Measurements from ENCODE around the gene TUBB3.

The TUBB3 gene

DNA sequence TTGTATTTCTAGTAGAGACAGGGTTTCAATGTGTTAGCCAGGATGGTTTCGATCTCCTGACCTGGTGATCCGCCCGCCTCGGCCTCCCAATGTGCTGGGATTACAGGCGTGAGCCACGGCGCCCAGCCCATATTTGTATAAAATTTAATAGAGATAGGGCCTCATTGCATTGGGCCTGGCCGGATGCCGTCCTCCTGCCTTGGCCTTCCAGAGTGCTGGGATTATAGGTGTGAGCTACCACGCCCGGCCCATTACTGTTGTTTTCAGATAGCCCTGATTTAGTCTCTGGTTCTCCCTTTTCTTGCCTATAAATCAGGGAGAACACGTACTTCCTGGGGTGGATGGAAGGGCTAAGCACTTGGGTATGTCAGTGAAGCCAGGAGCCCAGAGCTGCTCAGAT lies 28.9 kb downstream of the TUBB3 start:
- no peaks in the 10 kb centered on the region for H3K27me3 ChIP-seq (replicated peaks; ENCODE audit: control insufficient read depth, insufficient read depth, low read length)
- H3K4me3 ChIP-seq (ENCODE audit: low read length), result no peak overlapping the region
- DNase-seq (ENCODE audit: low read depth), result no peak
- H3K36me3 ChIP-seq (ENCODE audit: control insufficient read depth, insufficient read depth, low read length, severe bottlenecking), result peaks cover 14% of the 10 kb centered on the region
- no peak overlapping the region for H3K9ac ChIP-seq (ENCODE audit: low read length)
- no peaks in the 10 kb centered on the region for H3K9me3 ChIP-seq (ENCODE audit: control insufficient read depth, low read length)
- H3K4me1 ChIP-seq (ENCODE audit: control insufficient read depth, insufficient read depth, low read length), result peaks cover 6% of the 10 kb centered on the region

- H3K4me1 ChIP-seq (ENCODE audit: control insufficient read depth, insufficient read depth, low read length), result peaks cover 6% of the 10 kb centered on the region
- no peaks in the 10 kb centered on the region for H3K27me3 ChIP-seq (replicated peaks; ENCODE audit: control insufficient read depth, insufficient read depth, low read length)
- no peaks in the 10 kb centered on the region for H3K9me3 ChIP-seq (ENCODE audit: control insufficient read depth, low read length)
- no peak overlapping the region for H3K9ac ChIP-seq (ENCODE audit: low read length)
- no peak for DNase-seq (ENCODE audit: low read depth)
- H3K4me3 ChIP-seq (ENCODE audit: low read length), result no peak overlapping the region
- H3K36me3 ChIP-seq (ENCODE audit: control insufficient read depth, insufficient read depth, low read length, severe bottlenecking), result peaks cover 19% of the 10 kb centered on the region
Measured at GRCh38 chr16:89952551-89952950, 29.4 kb downstream of the TUBB3 start.

GRCh38 chr16:89953671-89954406 lies 30.7 kb downstream of the TUBB3 start:
- Histone ChIP-seq H3K27me3 (replicated peaks; ENCODE audit: control insufficient read depth, insufficient read depth, low read length) (no peaks in the 10 kb centered on the region), H3K36me3 (ENCODE audit: control insufficient read depth, insufficient read depth, low read length, severe bottlenecking) (peaks cover 28% of the 10 kb centered on the region), H3K9me3 (ENCODE audit: control insufficient read depth, low read length) (no peaks in the 10 kb centered on the region), H3K4me3 (ENCODE audit: low read length) (no peak overlapping the region), H3K4me1 (ENCODE audit: control insufficient read depth, insufficient read depth, low read length) (peaks cover 6% of the 10 kb centered on the region), H3K9ac (ENCODE audit: low read length) (no peak overlapping the region)
- no peak for DNase-seq (ENCODE audit: low read depth)

- Histone ChIP-seq H3K9me3 (ENCODE audit: control insufficient read depth, low read length) (no peaks in the 10 kb centered on the region), H3K4me1 (ENCODE audit: control insufficient read depth, insufficient read depth, low read length) (peaks cover 4% of the 10 kb centered on the region), H3K27me3 (replicated peaks; ENCODE audit: control insufficient read depth, insufficient read depth, low read length) (no peaks in the 10 kb centered on the region), H3K36me3 (ENCODE audit: control insufficient read depth, insufficient read depth, low read length, severe bottlenecking) (peaks cover 32% of the 10 kb centered on the region), H3K4me3 (ENCODE audit: low read length) (no peak overlapping the region), H3K9ac (ENCODE audit: low read length) (no peak overlapping the region)
- DNase-seq (ENCODE audit: low read depth), result no peak
Measured at GRCh38 chr16:89954462-89954861, 31.3 kb downstream of the TUBB3 start.

DNA sequence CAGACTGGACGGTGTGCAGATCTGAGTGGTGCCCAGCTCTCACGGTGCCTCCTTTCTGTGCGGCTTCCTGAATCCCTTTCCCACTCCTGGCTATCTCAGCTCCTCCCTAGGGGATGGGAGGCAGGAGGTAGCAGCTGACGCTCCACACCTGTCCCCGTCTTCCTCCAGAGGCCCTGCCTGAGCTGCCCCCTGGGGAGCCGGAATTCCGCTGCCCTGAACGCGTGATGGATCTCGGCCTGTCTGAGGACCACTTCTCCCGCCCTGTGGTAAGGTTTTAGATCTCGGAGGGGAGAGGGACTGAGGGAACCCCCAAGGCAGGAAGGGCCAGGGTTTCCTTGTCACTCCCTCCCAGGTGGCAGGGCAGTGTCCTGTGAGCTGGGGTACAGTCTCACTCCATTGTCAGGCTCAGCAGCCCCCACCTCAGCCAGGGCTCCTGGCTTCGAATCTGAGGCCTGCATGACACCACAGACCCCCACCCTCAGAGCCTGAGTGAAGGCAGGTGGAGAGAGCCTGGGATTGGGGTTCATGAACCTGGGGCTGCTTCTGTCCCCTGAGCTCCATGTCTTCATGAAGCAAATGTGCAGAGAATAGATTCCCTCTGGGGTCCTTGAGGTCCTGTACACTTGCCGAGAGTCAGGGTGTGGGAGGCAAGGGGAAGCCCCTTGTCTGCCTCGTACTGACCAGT lies 32.0 kb downstream of the TUBB3 start:
- H3K9me3 ChIP-seq (ENCODE audit: control insufficient read depth, low read length), result no peaks in the 10 kb centered on the region
- H3K36me3 ChIP-seq (ENCODE audit: control insufficient read depth, insufficient read depth, low read length, severe bottlenecking), result peaks cover 36% of the 10 kb centered on the region
- no peaks in the 10 kb centered on the region for H3K4me1 ChIP-seq (ENCODE audit: control insufficient read depth, insufficient read depth, low read length)
- no peak overlapping the region for H3K9ac ChIP-seq (ENCODE audit: low read length)
- H3K27me3 ChIP-seq (replicated peaks; ENCODE audit: control insufficient read depth, insufficient read depth, low read length), result no peaks in the 10 kb centered on the region
- H3K4me3 ChIP-seq (ENCODE audit: low read length), result no peak overlapping the region
- DNase-seq (ENCODE audit: low read depth), result no peak

DNA sequence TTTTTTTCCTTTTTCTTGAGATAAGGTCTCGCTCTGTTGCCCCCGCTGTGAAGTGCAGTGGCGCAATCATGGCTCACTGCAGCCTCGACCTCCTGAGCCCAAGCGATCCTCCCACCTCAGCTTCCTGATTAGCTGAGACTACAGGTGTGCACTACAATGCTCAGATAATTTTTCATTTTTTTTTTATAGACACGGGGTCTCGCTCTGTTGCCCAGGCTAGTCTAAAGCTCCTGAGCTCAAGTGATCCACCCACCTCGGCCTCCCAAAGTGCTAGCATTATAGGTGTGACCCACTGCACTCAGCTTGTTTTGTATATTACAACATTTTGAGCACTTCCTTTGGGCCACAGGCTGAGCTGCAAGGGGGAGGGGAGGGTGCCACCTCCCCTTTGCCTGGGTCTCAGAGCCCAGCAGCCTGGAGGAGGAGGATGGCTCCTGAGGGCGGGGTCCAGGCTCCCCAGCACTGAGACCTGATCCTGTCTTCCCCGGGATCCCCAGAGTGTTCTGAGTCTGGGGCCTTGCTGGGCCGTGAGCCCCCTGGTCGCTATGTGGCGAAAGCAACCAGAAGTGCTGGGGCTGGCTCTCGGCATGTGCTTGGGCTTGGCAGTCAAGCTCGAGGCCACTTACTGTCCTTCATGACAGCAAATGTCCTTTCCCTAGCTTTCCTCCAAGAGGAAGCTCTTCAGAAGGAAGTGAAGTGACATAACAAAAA lies 33.5 kb downstream of the TUBB3 start:
- peaks cover 36% of the 10 kb centered on the region for H3K36me3 ChIP-seq (ENCODE audit: control insufficient read depth, insufficient read depth, low read length, severe bottlenecking)
- H3K4me3 ChIP-seq (ENCODE audit: low read length), result no peak overlapping the region
- H3K4me1 ChIP-seq (ENCODE audit: control insufficient read depth, insufficient read depth, low read length), result no peaks in the 10 kb centered on the region
- no peaks in the 10 kb centered on the region for H3K27me3 ChIP-seq (replicated peaks; ENCODE audit: control insufficient read depth, insufficient read depth, low read length)
- DNase-seq (ENCODE audit: low read depth), result no peak
- no peaks in the 10 kb centered on the region for H3K9me3 ChIP-seq (ENCODE audit: control insufficient read depth, low read length)
- H3K9ac ChIP-seq (ENCODE audit: low read length), result no peak overlapping the region

DNA sequence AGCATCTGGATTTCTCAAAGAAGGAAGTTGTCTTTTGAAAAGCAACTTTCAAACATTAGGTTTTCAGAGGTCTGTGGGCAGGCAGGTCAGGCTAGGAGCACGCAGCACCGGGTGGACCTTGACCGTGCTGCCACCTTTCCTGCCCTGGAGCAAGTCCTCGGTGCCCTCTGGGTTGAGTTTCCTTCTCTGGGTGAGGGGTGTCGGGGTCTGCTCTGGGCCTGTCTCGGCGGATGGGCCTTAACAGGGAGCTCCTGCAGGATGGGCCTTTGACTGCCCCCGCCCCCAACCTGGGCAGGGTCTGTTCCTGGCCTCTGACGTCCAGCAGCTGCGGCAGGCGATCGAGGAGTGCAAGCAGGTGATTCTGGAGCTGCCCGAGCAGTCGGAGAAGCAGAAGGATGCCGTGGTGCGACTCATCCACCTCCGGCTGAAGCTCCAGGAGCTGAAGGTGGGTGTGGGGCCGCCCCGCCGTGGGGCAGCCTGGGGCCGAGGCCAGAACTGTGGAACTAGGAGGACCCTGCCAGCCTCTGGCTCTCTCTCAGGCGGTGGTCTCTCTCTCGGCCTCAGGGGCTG lies 34.2 kb downstream of the TUBB3 start:
- no peaks in the 10 kb centered on the region for H3K9me3 ChIP-seq (ENCODE audit: control insufficient read depth, low read length)
- H3K36me3 ChIP-seq (ENCODE audit: control insufficient read depth, insufficient read depth, low read length, severe bottlenecking), result peaks cover 36% of the 10 kb centered on the region
- DNase-seq (ENCODE audit: low read depth), result no peak
- no peaks in the 10 kb centered on the region for H3K27me3 ChIP-seq (replicated peaks; ENCODE audit: control insufficient read depth, insufficient read depth, low read length)
- no peaks in the 10 kb centered on the region for H3K4me1 ChIP-seq (ENCODE audit: control insufficient read depth, insufficient read depth, low read length)
- H3K9ac ChIP-seq (ENCODE audit: low read length), result no peak overlapping the region
- no peak overlapping the region for H3K4me3 ChIP-seq (ENCODE audit: low read length)

DNA sequence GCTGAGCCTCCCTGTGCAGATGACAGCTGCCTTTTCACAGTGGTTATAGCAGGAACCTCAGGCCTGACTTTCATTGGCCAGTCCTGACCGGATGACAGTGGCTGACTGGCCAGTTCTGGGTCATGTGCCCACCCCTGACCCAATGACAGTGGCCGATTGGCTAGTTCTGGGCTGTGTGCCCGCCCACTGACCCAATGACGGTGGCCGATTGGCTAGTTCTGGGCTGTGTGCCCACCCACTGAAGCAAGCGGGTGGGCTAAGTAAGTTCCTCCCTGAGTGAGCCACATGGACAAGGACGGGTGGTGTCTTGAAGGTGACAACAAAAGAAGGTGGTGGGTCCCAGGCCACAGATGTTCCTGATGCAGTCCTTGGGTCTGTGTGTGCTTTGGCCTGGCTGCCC lies 34.9 kb downstream of the TUBB3 start:
- no peaks in the 10 kb centered on the region for H3K4me1 ChIP-seq (ENCODE audit: control insufficient read depth, insufficient read depth, low read length)
- H3K9me3 ChIP-seq (ENCODE audit: control insufficient read depth, low read length), result no peaks in the 10 kb centered on the region
- no peak overlapping the region for H3K9ac ChIP-seq (ENCODE audit: low read length)
- no peak for DNase-seq (ENCODE audit: low read depth)
- no peak overlapping the region for H3K4me3 ChIP-seq (ENCODE audit: low read length)
- peaks cover 36% of the 10 kb centered on the region for H3K36me3 ChIP-seq (ENCODE audit: control insufficient read depth, insufficient read depth, low read length, severe bottlenecking)
- H3K27me3 ChIP-seq (replicated peaks; ENCODE audit: control insufficient read depth, insufficient read depth, low read length), result no peaks in the 10 kb centered on the region

- no peak overlapping the region for H3K4me3 ChIP-seq (ENCODE audit: low read length)
- H3K4me1 ChIP-seq (ENCODE audit: control insufficient read depth, insufficient read depth, low read length), result no peaks in the 10 kb centered on the region
- H3K9ac ChIP-seq (ENCODE audit: low read length), result no peak overlapping the region
- peaks cover 36% of the 10 kb centered on the region for H3K36me3 ChIP-seq (ENCODE audit: control insufficient read depth, insufficient read depth, low read length, severe bottlenecking)
- no peaks in the 10 kb centered on the region for H3K9me3 ChIP-seq (ENCODE audit: control insufficient read depth, low read length)
- DNase-seq (ENCODE audit: low read depth), result no peak
- H3K27me3 ChIP-seq (replicated peaks; ENCODE audit: control insufficient read depth, insufficient read depth, low read length), result no peaks in the 10 kb centered on the region
Measured at GRCh38 chr16:89958596-89958995, 35.5 kb downstream of the TUBB3 start.

DNA sequence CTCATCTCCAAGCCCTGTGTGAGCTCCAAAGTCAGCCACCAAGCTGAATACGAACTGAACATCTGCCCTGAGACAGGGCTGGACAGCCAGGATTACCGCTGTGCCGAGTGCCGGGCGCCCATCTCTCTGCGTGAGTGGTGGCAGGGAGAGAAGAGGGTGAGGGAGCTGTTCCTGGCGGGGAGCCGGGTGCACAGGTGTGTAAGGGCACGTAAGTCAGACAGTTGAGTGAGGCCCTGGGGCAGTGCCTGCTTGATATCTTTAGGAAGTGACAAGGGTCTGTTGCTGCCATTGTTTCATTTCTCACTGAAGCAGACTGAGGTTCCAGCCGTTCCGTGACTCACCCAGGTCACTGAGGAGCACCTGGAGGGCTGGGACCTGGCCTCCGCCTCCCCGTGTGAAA lies 37.8 kb downstream of the TUBB3 start:
- DNase-seq (ENCODE audit: low read depth), result no peak
- H3K4me1 ChIP-seq (ENCODE audit: control insufficient read depth, insufficient read depth, low read length), result no peaks in the 10 kb centered on the region
- H3K27me3 ChIP-seq (replicated peaks; ENCODE audit: control insufficient read depth, insufficient read depth, low read length), result no peaks in the 10 kb centered on the region
- peaks cover 29% of the 10 kb centered on the region for H3K36me3 ChIP-seq (ENCODE audit: control insufficient read depth, insufficient read depth, low read length, severe bottlenecking)
- H3K9me3 ChIP-seq (ENCODE audit: control insufficient read depth, low read length), result no peaks in the 10 kb centered on the region
- H3K9ac ChIP-seq (ENCODE audit: low read length), result no peak overlapping the region
- H3K4me3 ChIP-seq (ENCODE audit: low read length), result no peak overlapping the region

DNA sequence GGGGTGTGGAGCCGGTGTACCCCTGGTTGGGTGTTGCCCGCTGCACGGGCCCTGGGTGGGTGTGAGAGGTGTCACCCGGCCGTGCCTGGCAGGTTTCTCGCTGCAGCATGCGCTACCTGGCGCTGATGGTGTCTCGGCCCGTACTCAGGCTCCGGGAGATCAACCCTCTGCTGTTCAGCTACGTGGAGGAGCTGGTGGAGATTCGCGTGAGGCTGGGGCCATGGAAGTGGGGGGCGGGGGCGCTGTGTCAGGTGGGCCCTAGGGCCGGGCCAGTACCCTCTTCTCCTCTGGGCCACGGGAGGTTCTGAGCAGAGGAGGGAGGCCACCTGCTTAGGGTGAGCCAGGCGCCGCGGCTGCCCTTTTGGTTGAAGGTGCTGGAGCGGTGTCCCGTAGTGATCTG lies 38.8 kb downstream of the TUBB3 start:
- no peak overlapping the region for H3K9ac ChIP-seq (ENCODE audit: low read length)
- no peak overlapping the region for H3K4me3 ChIP-seq (ENCODE audit: low read length)
- no peaks in the 10 kb centered on the region for H3K27me3 ChIP-seq (replicated peaks; ENCODE audit: control insufficient read depth, insufficient read depth, low read length)
- peaks cover 26% of the 10 kb centered on the region for H3K36me3 ChIP-seq (ENCODE audit: control insufficient read depth, insufficient read depth, low read length, severe bottlenecking)
- no peak for DNase-seq (ENCODE audit: low read depth)
- H3K9me3 ChIP-seq (ENCODE audit: control insufficient read depth, low read length), result no peaks in the 10 kb centered on the region
- H3K4me1 ChIP-seq (ENCODE audit: control insufficient read depth, insufficient read depth, low read length), result no peaks in the 10 kb centered on the region
